NCI-H1930 (cell line): ENCODE data around the gene GTPBP1.

Experiments used
- DNase-seq, 2 experiments: peaks; one replicate each; lab custom pipeline; 2025; lab: John Stamatoyannopoulos, UW

The GTPBP1 gene

GRCh38 chr22:38704654-38705234, 1.0 kb upstream of the GTPBP1 start:
- no peak for DNase-seq

DNA sequence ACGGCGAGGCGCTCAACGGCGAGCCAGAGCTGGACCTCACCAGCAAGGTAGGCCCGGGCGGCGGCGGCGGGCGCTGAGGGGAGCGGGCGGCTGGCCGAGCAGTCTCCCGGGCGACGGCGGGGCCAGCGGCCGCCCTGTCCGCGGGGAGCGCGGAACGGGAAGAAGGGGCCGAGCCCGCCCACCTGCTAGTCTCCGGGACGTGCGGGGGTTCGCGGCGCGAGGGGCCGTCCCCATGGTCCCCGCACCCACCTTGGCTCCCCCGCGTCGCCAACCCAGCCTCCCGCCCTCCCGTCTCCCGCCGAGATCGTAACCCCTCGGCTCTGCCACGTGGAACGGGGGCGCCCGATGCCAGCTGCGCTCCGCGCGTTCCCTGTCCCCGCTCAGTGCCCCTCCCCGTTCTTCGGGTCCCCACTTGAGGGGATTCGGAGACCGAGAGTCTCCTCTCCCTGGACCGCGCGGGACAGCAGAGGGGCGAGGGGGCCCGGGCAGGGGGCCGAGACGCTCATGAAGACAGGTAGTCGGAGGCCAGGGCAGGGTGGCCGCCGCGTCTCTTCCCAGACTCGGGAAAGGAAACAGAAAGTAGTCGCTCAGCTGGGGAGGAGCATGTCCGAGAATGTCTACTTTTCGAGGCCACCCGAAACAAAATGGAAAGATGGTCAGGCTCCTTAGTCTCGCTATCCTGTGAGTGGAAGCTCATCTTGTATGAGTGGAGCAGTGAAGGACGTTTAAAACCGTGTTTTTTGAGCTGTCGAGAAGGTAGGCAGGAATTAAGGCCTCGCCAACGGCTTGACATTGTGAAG, 557 bp downstream of the GTPBP1 start:
- DNase-seq, result no peak

GRCh38 chr22:38706901-38707195, 1.1 kb downstream of the GTPBP1 start:
- DNase-seq, result no peak

- no peak for DNase-seq
Observed at GRCh38 chr22:38707346-38707745, 1.6 kb downstream of the GTPBP1 start.

- DNase-seq, result no peak
Observed at GRCh38 chr22:38707984-38708383, 2.2 kb downstream of the GTPBP1 start.

GRCh38 chr22:38709306-38709705, 3.6 kb downstream of the GTPBP1 start:
- no peak for DNase-seq

DNA sequence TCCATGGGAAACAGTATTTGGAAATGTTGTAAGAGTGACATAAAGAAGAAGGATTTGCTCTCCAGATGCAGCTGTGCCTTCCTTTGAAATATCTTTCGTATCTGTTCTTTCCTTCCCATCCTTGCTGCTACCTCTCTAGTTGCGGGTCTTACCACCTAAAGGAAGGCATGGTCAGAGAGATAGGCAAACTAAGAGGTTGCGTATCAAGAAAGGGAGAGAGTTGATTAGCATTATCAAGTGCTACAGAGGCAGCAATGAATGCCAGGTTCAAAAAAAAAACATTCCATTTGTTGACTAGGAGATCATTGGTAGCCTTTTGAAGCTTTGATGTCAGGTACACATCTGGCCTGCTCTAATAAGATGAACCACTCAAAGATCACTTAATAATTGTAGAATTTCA, 4.6 kb downstream of the GTPBP1 start:
- DNase-seq, result no peak

DNA sequence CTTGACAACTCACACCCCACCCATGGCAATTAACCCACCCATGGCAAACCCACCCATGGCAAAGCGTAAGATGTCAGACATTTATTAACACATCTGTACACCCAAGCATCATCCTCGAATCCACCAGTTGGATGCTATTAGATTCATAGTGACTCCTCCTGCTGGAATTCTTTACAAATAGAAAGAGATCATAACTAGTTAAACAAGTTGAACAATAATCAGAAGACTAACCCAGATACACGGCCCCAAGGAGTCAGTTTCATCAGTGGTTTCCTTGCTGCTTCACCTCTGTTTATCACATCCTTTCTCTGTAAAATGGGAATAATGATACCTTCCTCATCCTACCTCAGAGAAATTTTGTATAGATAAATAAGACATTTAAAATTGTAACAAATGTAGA, 5.1 kb downstream of the GTPBP1 start:
- DNase-seq, result no peak

DNA sequence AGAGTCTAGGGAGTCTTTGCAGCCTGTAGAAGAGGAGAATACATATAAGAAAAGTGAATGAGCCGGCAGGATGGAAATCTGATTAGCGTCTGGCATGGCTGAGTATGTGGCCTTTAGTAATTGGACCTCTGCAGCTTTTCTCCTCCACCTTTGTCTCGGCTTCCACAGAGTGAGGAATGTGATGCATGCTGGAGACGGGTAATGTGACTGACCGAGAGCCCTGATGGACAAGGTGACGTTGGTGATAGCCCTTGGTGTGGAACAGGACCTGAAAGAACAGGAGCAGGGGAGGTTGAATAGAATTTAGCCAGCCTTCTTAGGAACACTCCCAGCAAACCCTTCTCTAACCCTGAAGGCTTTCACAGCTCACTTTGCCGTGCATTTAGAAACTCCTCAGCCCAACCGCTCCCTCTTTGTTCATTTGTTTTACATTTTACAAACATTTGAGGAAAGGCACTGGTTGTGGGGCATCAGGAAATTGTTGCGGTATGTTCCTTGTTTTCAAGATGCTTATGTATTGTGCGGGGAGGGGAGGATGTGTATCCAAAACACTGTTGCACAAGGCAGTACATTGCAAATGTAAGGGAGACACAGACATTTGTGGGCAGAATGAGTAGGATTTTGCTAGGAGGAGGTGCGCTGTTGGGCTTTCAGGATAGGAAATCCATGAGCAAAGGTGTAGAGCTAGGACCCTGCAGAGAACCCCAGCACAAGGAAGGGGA, 6.9 kb downstream of the GTPBP1 start:
- no peak for DNase-seq

- no peak for DNase-seq
Observed at GRCh38 chr22:38713921-38714320, 8.2 kb downstream of the GTPBP1 start.

GRCh38 chr22:38715176-38715764, 9.5 kb downstream of the GTPBP1 start:
- DNase-seq, result no peak

GRCh38 chr22:38715852-38716251, 10.1 kb downstream of the GTPBP1 start:
- no peak for DNase-seq

DNA sequence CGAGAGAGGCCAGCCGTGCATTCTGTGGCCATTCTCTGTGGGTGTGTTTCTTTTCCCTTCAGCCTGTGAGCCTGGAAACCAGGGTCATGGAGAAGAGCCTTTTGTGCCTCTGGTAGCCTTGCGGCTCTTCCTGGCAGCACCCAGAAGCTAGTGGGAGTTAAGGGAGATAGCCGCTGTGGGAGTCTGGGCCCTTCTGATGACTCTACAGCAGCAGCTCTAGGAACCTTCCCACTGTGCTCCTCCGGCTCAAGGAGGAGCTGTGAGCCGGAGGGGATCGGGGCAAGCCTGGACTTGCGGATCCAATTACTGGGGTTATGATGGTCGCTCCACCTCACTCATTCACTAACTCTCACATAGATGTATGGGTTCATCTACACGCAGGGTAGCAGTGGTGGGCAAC, 10.5 kb downstream of the GTPBP1 start:
- no peak for DNase-seq

DNA sequence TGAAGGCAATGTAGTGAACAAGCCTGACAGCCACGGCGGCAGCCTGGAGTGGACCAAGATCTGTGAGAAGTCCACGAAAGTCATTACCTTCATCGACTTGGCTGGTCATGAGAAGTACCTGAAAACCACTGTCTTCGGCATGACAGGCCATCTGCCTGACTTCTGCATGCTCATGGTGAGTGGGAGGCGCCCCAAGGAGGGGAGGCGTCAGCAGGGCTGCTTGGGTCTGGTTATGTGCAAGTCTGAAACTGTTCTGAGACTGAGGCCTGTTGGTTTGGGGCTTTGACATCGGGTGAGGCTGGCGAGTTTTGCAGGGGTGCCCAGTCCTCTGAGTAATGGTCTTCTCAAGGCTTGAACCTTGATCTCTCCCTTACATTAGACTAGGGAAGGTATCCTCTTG, 11.1 kb downstream of the GTPBP1 start:
- no peak for DNase-seq

- no peak for DNase-seq
Observed at GRCh38 chr22:38717244-38717643, 11.5 kb downstream of the GTPBP1 start.

- DNase-seq, result no peak
Observed at GRCh38 chr22:38718414-38718813, 12.7 kb downstream of the GTPBP1 start.

GRCh38 chr22:38719196-38719595, 13.5 kb downstream of the GTPBP1 start:
- DNase-seq, result no peak

DNA sequence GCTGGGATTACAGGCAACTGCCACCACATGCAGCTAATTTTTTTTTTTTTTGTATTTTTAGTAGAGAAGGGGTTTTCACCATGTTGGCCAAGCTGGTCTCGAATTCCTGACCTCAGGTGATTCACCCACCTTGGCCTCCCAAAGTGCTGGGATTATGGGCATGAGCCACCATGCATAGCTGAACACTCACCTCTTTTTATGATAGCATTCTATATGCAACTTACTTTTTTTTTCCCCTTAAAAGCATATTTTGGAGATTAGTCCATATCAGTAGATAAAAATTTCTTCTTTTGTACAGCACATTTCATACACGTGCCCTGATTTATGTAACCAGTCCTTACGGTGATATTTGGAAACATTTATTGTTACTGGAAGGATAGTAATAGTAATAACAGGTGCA, 14.6 kb downstream of the GTPBP1 start:
- no peak for DNase-seq

- no peak for DNase-seq
Observed at GRCh38 chr22:38721551-38721950, 15.8 kb downstream of the GTPBP1 start.

GRCh38 chr22:38724176-38724575, 18.4 kb downstream of the GTPBP1 start:
- DNase-seq, result no peak

GRCh38 chr22:38724926-38725571, 19.3 kb downstream of the GTPBP1 start:
- no peak for DNase-seq

- DNase-seq, result no peak
Observed at GRCh38 chr22:38725900-38726655, 20.3 kb downstream of the GTPBP1 start.
